ENCODE results near the gene RNF227. TPM values are rescaled to one million over a fixed set of nuclear protein-coding genes. Genes with fewer than 3 reads are reported as not detected.

Gene RNF227
- total and polyA plus RNA-seq, 10 of the 15 experiments (the other 5 are each of a cell fraction or from before 2014, with no cell fraction given) = 0.49 to 5.0 (median 1.3) TPM

Small RNA genes lying within 50 kb of the gene (small RNA-seq; reads per million reads assigned to genes)
- 0.20 reads per million for gene SCARNA21

Other genes starting within 250 kb of the RNF227 start
Only the 7 nearest of the 19 such genes appear.
- gene TMEM88, start 61.2 kb downstream of the RNF227 start, total RNA-seq (2014; rRNA removed) = 0.16 and 0.62 TPM in 2 replicates
- gene TMEM88, start 61.2 kb downstream of the RNF227 start, total RNA-seq (2014; rRNA removed; fragmentation: Illumina TruSeq; extraction: Trizol) = 0.28 TPM in 1 of 2 replicates, not detected in the other
- 0.69 and 1.1 TPM in 2 replicates for gene TMEM88, start 61.2 kb downstream of the RNF227 start, total RNA-seq (2021)
- 0.20 TPM in 1 of 2 replicates, not detected in the other for gene TMEM88, start 61.2 kb downstream of the RNF227 start, polyA plus RNA-seq (2011; rRNA removed)
- 0.21 TPM in 1 of 2 replicates, not detected in the other for gene TMEM88, start 61.2 kb downstream of the RNF227 start, polyA plus RNA-seq (2014; fragmentation: Illumina TruSeq; extraction: Trizol)
- gene TMEM88, start 61.2 kb downstream of the RNF227 start, polyA plus RNA-seq (2014; fragmentation: Nextera tagmentation; extraction: Ambion mirVana) = not detected
- gene TMEM88, start 61.2 kb downstream of the RNF227 start, polyA plus RNA-seq (2014; rRNA removed) = 0.22 and 2.2 TPM in 2 replicates
- gene TMEM88, start 61.2 kb downstream of the RNF227 start, polyA plus RNA-seq (2016; fragmentation: Nextera tagmentation; extraction: Ambion mirVana) = under 1 TPM in 1 of 2 experiments, not detected in 1; 0.24 TPM
- gene NAA38, start 58.7 kb downstream of the RNF227 start, total RNA-seq (2014; rRNA removed) = 197 and 248 TPM in 2 replicates
- 98.5 and 108 TPM in 2 replicates for gene NAA38, start 58.7 kb downstream of the RNF227 start, total RNA-seq (2014; rRNA removed; fragmentation: Illumina TruSeq; extraction: Trizol)
- gene NAA38, start 58.7 kb downstream of the RNF227 start, total RNA-seq (2021) = 112 and 116 TPM in 2 replicates
- gene NAA38, start 58.7 kb downstream of the RNF227 start, polyA plus RNA-seq (2011; rRNA removed) = 28.4 and 82.1 TPM in 2 replicates
- 2.7 and 31.5 TPM in 2 replicates for gene NAA38, start 58.7 kb downstream of the RNF227 start, polyA plus RNA-seq (2014; fragmentation: Illumina TruSeq; extraction: Trizol)
- gene NAA38, start 58.7 kb downstream of the RNF227 start, polyA plus RNA-seq (2014; fragmentation: Nextera tagmentation; extraction: Ambion mirVana) = 100 to 1,000 TPM; 206 to 231 TPM
- gene NAA38, start 58.7 kb downstream of the RNF227 start, polyA plus RNA-seq (2014; rRNA removed) = 223 and 292 TPM in 2 replicates
- 100 to 1,000 TPM; 323 to 337 TPM for gene NAA38, start 58.7 kb downstream of the RNF227 start, polyA plus RNA-seq (2016; fragmentation: Nextera tagmentation; extraction: Ambion mirVana)
- 6.8 and 8.4 TPM in 2 replicates for gene CYB5D1, start 58.3 kb downstream of the RNF227 start, total RNA-seq (2014; rRNA removed)
- 5.8 and 6.6 TPM in 2 replicates for gene CYB5D1, start 58.3 kb downstream of the RNF227 start, total RNA-seq (2014; rRNA removed; fragmentation: Illumina TruSeq; extraction: Trizol)
- 7.7 and 7.9 TPM in 2 replicates for gene CYB5D1, start 58.3 kb downstream of the RNF227 start, total RNA-seq (2021)
- 6.1 and 7.3 TPM in 2 replicates for gene CYB5D1, start 58.3 kb downstream of the RNF227 start, polyA plus RNA-seq (2011; rRNA removed)
- gene CYB5D1, start 58.3 kb downstream of the RNF227 start, polyA plus RNA-seq (2014; fragmentation: Illumina TruSeq; extraction: Trizol) = 8.7 and 10.7 TPM in 2 replicates
- 1 to 10 TPM; 1.6 TPM for gene CYB5D1, start 58.3 kb downstream of the RNF227 start, polyA plus RNA-seq (2014; fragmentation: Nextera tagmentation; extraction: Ambion mirVana)
- gene CYB5D1, start 58.3 kb downstream of the RNF227 start, polyA plus RNA-seq (2014; rRNA removed) = 6.9 and 8.1 TPM in 2 replicates
- 1 to 10 TPM; 4.3 to 5.0 TPM for gene CYB5D1, start 58.3 kb downstream of the RNF227 start, polyA plus RNA-seq (2016; fragmentation: Nextera tagmentation; extraction: Ambion mirVana)
- 53.9 and 58.8 TPM in 2 replicates for gene CHD3, start 27.5 kb downstream of the RNF227 start, total RNA-seq (2014; rRNA removed)
- 36.8 and 37.4 TPM in 2 replicates for gene CHD3, start 27.5 kb downstream of the RNF227 start, total RNA-seq (2014; rRNA removed; fragmentation: Illumina TruSeq; extraction: Trizol)
- 77.5 and 86.8 TPM in 2 replicates for gene CHD3, start 27.5 kb downstream of the RNF227 start, total RNA-seq (2021)
- gene CHD3, start 27.5 kb downstream of the RNF227 start, polyA plus RNA-seq (2011; rRNA removed) = 32.2 and 40.8 TPM in 2 replicates
- 53.9 and 56.1 TPM in 2 replicates for gene CHD3, start 27.5 kb downstream of the RNF227 start, polyA plus RNA-seq (2014; fragmentation: Illumina TruSeq; extraction: Trizol)
- 1 to 10 TPM; 1.4 to 3.3 TPM for gene CHD3, start 27.5 kb downstream of the RNF227 start, polyA plus RNA-seq (2014; fragmentation: Nextera tagmentation; extraction: Ambion mirVana)
- 55.1 and 69.0 TPM in 2 replicates for gene CHD3, start 27.5 kb downstream of the RNF227 start, polyA plus RNA-seq (2014; rRNA removed)
- 10 to 100 TPM; 13.2 to 14.4 TPM for gene CHD3, start 27.5 kb downstream of the RNF227 start, polyA plus RNA-seq (2016; fragmentation: Nextera tagmentation; extraction: Ambion mirVana)
- 1.9 and 2.3 TPM in 2 replicates for gene KCNAB3, start 13.6 kb upstream of the RNF227 start, total RNA-seq (2014; rRNA removed)
- 1.2 and 1.6 TPM in 2 replicates for gene KCNAB3, start 13.6 kb upstream of the RNF227 start, total RNA-seq (2014; rRNA removed; fragmentation: Illumina TruSeq; extraction: Trizol)
- gene KCNAB3, start 13.6 kb upstream of the RNF227 start, total RNA-seq (2021) = 3.9 and 7.0 TPM in 2 replicates
- gene KCNAB3, start 13.6 kb upstream of the RNF227 start, polyA plus RNA-seq (2011; rRNA removed) = 1.6 and 1.9 TPM in 2 replicates
- gene KCNAB3, start 13.6 kb upstream of the RNF227 start, polyA plus RNA-seq (2014; fragmentation: Illumina TruSeq; extraction: Trizol) = 2.0 and 2.6 TPM in 2 replicates
- under 1 TPM; 0.22 to 0.42 TPM for gene KCNAB3, start 13.6 kb upstream of the RNF227 start, polyA plus RNA-seq (2014; fragmentation: Nextera tagmentation; extraction: Ambion mirVana)
- gene KCNAB3, start 13.6 kb upstream of the RNF227 start, polyA plus RNA-seq (2014; rRNA removed) = 6.3 and 7.9 TPM in 2 replicates
- gene KCNAB3, start 13.6 kb upstream of the RNF227 start, polyA plus RNA-seq (2016; fragmentation: Nextera tagmentation; extraction: Ambion mirVana) = 1 to 10 TPM; 1.5 to 1.7 TPM
- 42.3 and 46.4 TPM in 2 replicates for gene TRAPPC1, start 15.7 kb upstream of the RNF227 start, total RNA-seq (2014; rRNA removed)
- gene TRAPPC1, start 15.7 kb upstream of the RNF227 start, total RNA-seq (2014; rRNA removed; fragmentation: Illumina TruSeq; extraction: Trizol) = 28.7 and 31.3 TPM in 2 replicates
- 173 and 193 TPM in 2 replicates for gene TRAPPC1, start 15.7 kb upstream of the RNF227 start, total RNA-seq (2021)
- gene TRAPPC1, start 15.7 kb upstream of the RNF227 start, polyA plus RNA-seq (2011; rRNA removed) = 78.6 and 93.1 TPM in 2 replicates
- 197 and 224 TPM in 2 replicates for gene TRAPPC1, start 15.7 kb upstream of the RNF227 start, polyA plus RNA-seq (2014; fragmentation: Illumina TruSeq; extraction: Trizol)
- gene TRAPPC1, start 15.7 kb upstream of the RNF227 start, polyA plus RNA-seq (2014; fragmentation: Nextera tagmentation; extraction: Ambion mirVana) = 100 to 1,000 TPM in 1 of 2 experiments, 10 to 100 TPM in 1; 95.5 to 113 TPM
- gene TRAPPC1, start 15.7 kb upstream of the RNF227 start, polyA plus RNA-seq (2014; rRNA removed) = 156 and 166 TPM in 2 replicates
- 100 to 1,000 TPM; 298 to 306 TPM for gene TRAPPC1, start 15.7 kb upstream of the RNF227 start, polyA plus RNA-seq (2016; fragmentation: Nextera tagmentation; extraction: Ambion mirVana)
- 19.8 and 21.6 TPM in 2 replicates for gene CNTROB, start 15.9 kb upstream of the RNF227 start, total RNA-seq (2014; rRNA removed)
- 19.0 and 21.2 TPM in 2 replicates for gene CNTROB, start 15.9 kb upstream of the RNF227 start, total RNA-seq (2014; rRNA removed; fragmentation: Illumina TruSeq; extraction: Trizol)
- gene CNTROB, start 15.9 kb upstream of the RNF227 start, total RNA-seq (2021) = 29.7 and 31.1 TPM in 2 replicates
- gene CNTROB, start 15.9 kb upstream of the RNF227 start, polyA plus RNA-seq (2011; rRNA removed) = 26.3 and 36.2 TPM in 2 replicates
- gene CNTROB, start 15.9 kb upstream of the RNF227 start, polyA plus RNA-seq (2014; fragmentation: Illumina TruSeq; extraction: Trizol) = 22.0 and 29.3 TPM in 2 replicates
- gene CNTROB, start 15.9 kb upstream of the RNF227 start, polyA plus RNA-seq (2014; fragmentation: Nextera tagmentation; extraction: Ambion mirVana) = 1 to 10 TPM; 2.0 to 4.2 TPM
- 32.6 and 32.8 TPM in 2 replicates for gene CNTROB, start 15.9 kb upstream of the RNF227 start, polyA plus RNA-seq (2014; rRNA removed)
- gene CNTROB, start 15.9 kb upstream of the RNF227 start, polyA plus RNA-seq (2016; fragmentation: Nextera tagmentation; extraction: Ambion mirVana) = 10 to 100 TPM; 27.1 to 30.8 TPM

All from GM12878 (cell line).